ENCODE results near the gene ZCCHC9. TPM values are rescaled to one million over a fixed set of nuclear protein-coding genes. Genes with fewer than 3 reads are reported as not detected.

The ZCCHC9 gene, protein sequence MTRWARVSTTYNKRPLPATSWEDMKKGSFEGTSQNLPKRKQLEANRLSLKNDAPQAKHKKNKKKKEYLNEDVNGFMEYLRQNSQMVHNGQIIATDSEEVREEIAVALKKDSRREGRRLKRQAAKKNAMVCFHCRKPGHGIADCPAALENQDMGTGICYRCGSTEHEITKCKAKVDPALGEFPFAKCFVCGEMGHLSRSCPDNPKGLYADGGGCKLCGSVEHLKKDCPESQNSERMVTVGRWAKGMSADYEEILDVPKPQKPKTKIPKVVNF
- total RNA-seq, result 11.3 TPM

DNA sequence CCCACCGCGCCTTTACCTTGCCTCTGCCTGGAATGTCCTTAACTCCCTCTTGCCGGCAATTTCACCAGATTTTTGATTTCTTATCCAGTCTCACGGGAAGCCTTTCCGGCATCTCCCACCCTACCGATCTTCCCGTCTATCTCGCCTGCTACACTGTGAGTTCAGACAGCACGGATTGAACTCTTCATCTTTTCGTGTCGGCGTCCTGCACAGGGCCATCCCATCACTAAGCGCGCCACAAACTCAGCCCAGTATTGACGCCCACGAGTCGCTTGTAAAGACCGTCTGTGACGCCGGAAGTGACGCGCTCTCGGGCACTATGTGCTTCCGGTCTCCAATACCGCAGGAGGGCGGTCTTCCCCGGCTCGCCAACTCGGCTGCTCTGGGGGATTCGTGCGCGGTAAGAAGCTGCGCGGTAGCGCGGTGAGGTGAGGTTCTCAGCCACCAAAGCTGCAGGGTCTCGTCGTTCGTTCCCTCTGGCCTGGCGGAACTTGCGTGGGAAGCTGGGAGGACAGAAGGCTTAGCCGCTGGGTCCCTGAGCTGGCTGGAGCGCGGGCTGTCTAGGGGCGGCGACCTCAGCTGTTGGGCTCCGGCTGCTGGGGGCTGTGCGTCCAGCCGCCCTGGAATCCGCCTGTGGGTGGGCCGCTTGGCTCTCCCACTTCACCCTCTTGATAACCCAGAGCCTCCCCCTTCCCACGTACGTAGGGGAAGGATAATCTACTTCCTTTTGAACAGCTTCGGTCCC, at the start of gene ZCCHC9:
Gene ZCCHC9, plus strand, starts transcription at position 317 of the 745 bp plus-strand sequence. CDS start 3,171 bp downstream, outside the sequence.

Other genes with a start within 250 kb of the ZCCHC9 start
- gene CKMT2, start 68.3 kb upstream of the ZCCHC9 start, total RNA-seq, result 1.3 TPM
- gene ACOT12, start 92.5 kb downstream of the ZCCHC9 start, total RNA-seq, result 5.0 TPM